HAP-1 (cell line): ENCODE measurements around the gene UNCX.
A peak's percentile ranks its signal among the peaks of the same experiment; 100 is the strongest.
"Not testable (repeated sequence)": the region's sequence is repeated elsewhere in the genome, so short reads cannot be mapped to it uniquely, and the experiment has no call there.

ENCODE experiments used
- DNase-seq, 2 experiments: peaks; one replicate each; pipeline ENCODE4 v3.0.0-alpha.2; 2016 to 2020; ENCODE audit warnings: low spot score in 2 of 2
- H3K27me3 ChIP-seq: fragments of 250-450 bp; sonication (Bioruptor Pico); 2 replicates; pipeline ENCODE4 v1.5.1; 2020; ENCODE audit warnings: low read depth, mild to moderate bottlenecking, moderate library complexity
- H3K36me3 ChIP-seq: fragments of 250-450 bp; sonication (Bioruptor Pico); replicated peaks from 2 replicates; pipeline ENCODE4 v1.5.1; 2020; ENCODE audit warnings: mild to moderate bottlenecking
- H3K4me1 ChIP-seq: fragments of 250-450 bp; sonication (Bioruptor Pico); 2 replicates; pipeline ENCODE4 v1.5.1; 2020; ENCODE audit warnings: mild to moderate bottlenecking
- H3K4me3 ChIP-seq: fragments of 250-450 bp; sonication (Bioruptor Pico); 2 replicates; pipeline ENCODE4 v1.5.1; 2020; ENCODE audit warnings: mild to moderate bottlenecking, moderate library complexity
- H3K9me3 ChIP-seq: fragments of 250-450 bp; sonication (Bioruptor Pico); 2 replicates; pipeline ENCODE4 v1.5.1; 2020; ENCODE audit warnings: mild to moderate bottlenecking, moderate library complexity
- in situ Hi-C: fragments of 300-500 bp; cut with MboI; formaldehyde crosslinking; loops from 3 replicates; pipeline ENCODE4 v1.14.3; 2020; ENCODE audit warnings: low sequenced_read_pairs, inconsistent platforms, mixed read lengths

The UNCX gene

GRCh38 chr7:1232623-1233332 lies at the start of gene UNCX:
TSS of gene UNCX (plus strand) at chr7:1232872. CDS start at chr7:1233018, 146 bp downstream.
- H3K27me3 ChIP-seq = peaks cover 47% of the 10 kb centered on the region
- H3K4me1 ChIP-seq = no peaks in the 10 kb centered on the region
- no peak within 1 kb of the TSS for H3K4me3 ChIP-seq
- H3K36me3 ChIP-seq = no peaks in the 10 kb centered on the region
- in situ Hi-C loops = no loop called here
- no peak for DNase-seq
- H3K9me3 ChIP-seq = no peaks in the 10 kb centered on the region

GRCh38 chr7:1187127-1187526 lies 45.5 kb upstream of the UNCX start:
- Histone ChIP-seq H3K4me1 (no peaks in the 10 kb centered on the region), H3K36me3 (no peaks in the 10 kb centered on the region), H3K4me3 (no peak overlapping the region), H3K9me3 (no peaks in the 10 kb centered on the region; the same call in 1 of the 2 replicates), H3K27me3 (peaks cover 30% of the 10 kb centered on the region)
- no peak for DNase-seq
- in situ Hi-C loops = no loop called here

- Histone ChIP-seq H3K4me3 (no peak overlapping the region), H3K9me3 (no peaks in the 10 kb centered on the region; the same call in 1 of the 2 replicates), H3K4me1 (no peaks in the 10 kb centered on the region), H3K36me3 (no peaks in the 10 kb centered on the region), H3K27me3 (peaks cover 30% of the 10 kb centered on the region)
- in situ Hi-C loops = no loop called here
- DNase-seq = no peak
Measured at GRCh38 chr7:1188720-1189294, 43.9 kb upstream of the UNCX start.

- no peak for DNase-seq
- Histone ChIP-seq H3K4me3 (no peak overlapping the region), H3K36me3 (no peaks in the 10 kb centered on the region), H3K4me1 (no peaks in the 10 kb centered on the region), H3K27me3 (peaks cover 30% of the 10 kb centered on the region), H3K9me3 (no peaks in the 10 kb centered on the region; the same call in 1 of the 2 replicates)
- in situ Hi-C loops = no loop called here
Measured at GRCh38 chr7:1189986-1190772, 42.5 kb upstream of the UNCX start.

GRCh38 chr7:1192171-1192676 lies 40.4 kb upstream of the UNCX start:
- in situ Hi-C loops = no loop called here
- no peak for DNase-seq
- Histone ChIP-seq H3K4me1 (no peaks in the 10 kb centered on the region), H3K27me3 (peaks cover 11% of the 10 kb centered on the region), H3K4me3 (no peak overlapping the region), H3K36me3 (no peaks in the 10 kb centered on the region), H3K9me3 (no peaks in the 10 kb centered on the region; the same call in 1 of the 2 replicates)

- no peaks in the 10 kb centered on the region for H3K4me1 ChIP-seq
- H3K4me3 ChIP-seq = no peak overlapping the region
- H3K9me3 ChIP-seq = no peaks in the 10 kb centered on the region; the same call in 1 of the 2 replicates
- peaks cover 4% of the 10 kb centered on the region; the same call in 1 of the 2 replicates for H3K27me3 ChIP-seq
- in situ Hi-C loops = no loop called here
- H3K36me3 ChIP-seq = no peaks in the 10 kb centered on the region
- DNase-seq = peak in 1 of 2 experiments; percentile 44
Measured at GRCh38 chr7:1193593-1194424, 38.9 kb upstream of the UNCX start.

GRCh38 chr7:1196441-1196840 lies 36.2 kb upstream of the UNCX start:
- not testable (repeated sequence) for H3K27me3 ChIP-seq, H3K36me3 ChIP-seq, DNase-seq

GRCh38 chr7:1196950-1197349 lies 35.7 kb upstream of the UNCX start:
- no peaks in the 10 kb centered on the region for H3K4me1 ChIP-seq
- H3K27me3 ChIP-seq = peaks cover 4% of the 10 kb centered on the region; the same call in 1 of the 2 replicates
- H3K9me3 ChIP-seq = no peaks in the 10 kb centered on the region
- DNase-seq = no peak
- in situ Hi-C loops = no loop called here
- H3K36me3 ChIP-seq = no peaks in the 10 kb centered on the region
- H3K4me3 ChIP-seq = no peak overlapping the region

More at GRCh38 chr7:1196441-1196840, 36.2 kb upstream of the UNCX start:
- in situ Hi-C loops, H3K4me1 ChIP-seq, H3K4me3 ChIP-seq, H3K9me3 ChIP-seq: not testable (repeated sequence)

GRCh38 chr7:1197997-1198625 lies 34.6 kb upstream of the UNCX start:
- in situ Hi-C loops = no loop called here
- H3K36me3 ChIP-seq = no peaks in the 10 kb centered on the region
- no peaks in the 10 kb centered on the region for H3K9me3 ChIP-seq
- no peaks in the 10 kb centered on the region for H3K4me1 ChIP-seq
- peaks cover 4% of the 10 kb centered on the region; the same call in 1 of the 2 replicates for H3K27me3 ChIP-seq
- no peak for DNase-seq
- no peak overlapping the region for H3K4me3 ChIP-seq

GRCh38 chr7:1200045-1200444 lies 32.6 kb upstream of the UNCX start:
- no peak for DNase-seq

GRCh38 chr7:1201916-1202315 lies 30.8 kb upstream of the UNCX start:
- in situ Hi-C loops = no loop called here

More at GRCh38 chr7:1200045-1200444, 32.6 kb upstream of the UNCX start:
- in situ Hi-C loops = no loop called here
- Histone ChIP-seq H3K4me1 (no peaks in the 10 kb centered on the region), H3K27me3 (peaks cover 3% of the 10 kb centered on the region; the same call in 1 of the 2 replicates), H3K36me3 (no peaks in the 10 kb centered on the region), H3K4me3 (no peak overlapping the region), H3K9me3 (no peaks in the 10 kb centered on the region)

GRCh38 chr7:1202914-1203313 lies 29.8 kb upstream of the UNCX start:
- H3K27me3 ChIP-seq, H3K9me3 ChIP-seq, H3K4me1 ChIP-seq, DNase-seq, in situ Hi-C loops, H3K4me3 ChIP-seq, H3K36me3 ChIP-seq: not testable (repeated sequence)

More at GRCh38 chr7:1201916-1202315, 30.8 kb upstream of the UNCX start:
- H3K27me3 ChIP-seq = no peaks in the 10 kb centered on the region
- no peak for DNase-seq
- H3K4me3 ChIP-seq = no peak overlapping the region
- H3K36me3 ChIP-seq = no peaks in the 10 kb centered on the region
- no peaks in the 10 kb centered on the region for H3K9me3 ChIP-seq
- no peaks in the 10 kb centered on the region for H3K4me1 ChIP-seq
